ENCODE data around the gene BTRC. TPM values are rescaled to one million over a fixed set of nuclear protein-coding genes. Genes with fewer than 3 reads are reported as not detected.
"Not testable (repeated sequence)": the region's sequence is repeated elsewhere in the genome, so short reads cannot be mapped to it uniquely, and the experiment has no call there.

BTRC gene
- total RNA-seq, 1 donor from 2014 or later = 31.0 TPM

DNA sequence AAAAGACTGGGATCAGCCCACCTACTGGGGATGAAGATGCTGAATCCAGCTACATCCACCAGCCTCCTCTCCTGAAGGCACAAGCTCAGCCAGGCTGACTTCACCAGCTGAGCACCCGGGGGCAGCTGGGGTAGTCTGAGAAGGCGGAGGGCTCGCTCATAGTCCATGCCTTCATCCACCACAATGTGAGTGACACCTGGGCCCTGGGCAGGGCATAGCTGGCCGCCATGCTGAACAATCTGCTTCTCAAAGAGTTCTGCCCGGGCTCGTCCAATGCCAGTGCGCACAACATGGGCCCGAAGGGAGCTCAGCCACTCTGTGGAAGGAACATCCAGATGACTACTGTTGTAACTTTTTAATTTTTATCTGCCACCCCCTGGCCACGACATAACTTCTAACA, 231.9 kb downstream of the BTRC start:
- DNase-seq (ENCODE audit: low spot score) = no peak

DNA sequence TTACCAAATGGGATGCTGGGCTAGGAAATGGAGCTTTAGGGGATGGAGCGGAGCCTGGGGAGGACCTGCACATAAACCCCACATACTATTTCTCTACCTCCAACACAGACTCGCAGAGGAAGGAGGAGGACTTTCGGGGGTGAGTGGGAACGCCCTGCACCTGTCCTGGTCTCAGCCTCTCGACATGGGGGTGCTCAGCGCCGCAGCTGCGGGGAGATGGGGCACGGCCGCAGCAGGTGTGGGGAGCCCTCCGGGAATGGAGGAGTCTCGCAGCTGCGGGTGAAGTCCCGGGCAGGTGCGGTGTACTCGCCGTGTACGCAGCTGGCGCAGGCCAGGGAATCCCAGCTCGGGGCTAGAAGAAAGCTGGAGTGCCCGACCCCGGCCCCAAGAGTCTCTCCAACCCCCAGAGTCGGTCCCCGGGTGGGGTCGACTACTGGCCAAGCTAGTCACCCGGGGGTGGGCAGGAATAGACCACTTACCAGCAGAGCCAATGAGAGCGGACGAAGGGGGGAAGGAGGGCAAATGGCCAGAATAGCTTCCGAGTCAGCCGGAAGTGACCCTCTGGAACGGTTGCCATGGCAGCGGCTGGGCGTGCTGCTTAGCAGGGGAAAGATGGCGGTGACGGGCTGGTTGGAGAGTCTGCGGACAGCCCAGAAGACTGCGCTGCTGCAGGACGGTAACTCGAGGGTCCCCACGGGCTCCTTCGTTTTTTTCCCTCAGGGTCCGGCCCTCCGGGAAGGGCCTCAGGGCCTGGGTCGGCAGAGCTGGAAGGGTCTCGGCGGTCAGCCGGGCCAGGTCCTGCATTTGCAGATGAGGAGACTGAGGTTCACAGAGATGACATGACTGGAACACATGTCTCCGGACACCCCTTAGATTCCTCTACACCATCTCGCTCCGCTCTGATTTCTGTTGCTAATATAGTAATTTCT, 234.0 kb downstream of the BTRC start, which contains the start of the genes DPCD and POLL:
DPCD (plus strand) TSS at position 597 of the 929 bp plus-strand sequence; CDS start at position 613, 16 bp downstream.
POLL (minus strand) TSS at position 533 of the 929 bp plus-strand sequence. CDS start 897 bp downstream, outside the sequence.
- peak; percentile 97 for DNase-seq (ENCODE audit: low spot score)

DNA sequence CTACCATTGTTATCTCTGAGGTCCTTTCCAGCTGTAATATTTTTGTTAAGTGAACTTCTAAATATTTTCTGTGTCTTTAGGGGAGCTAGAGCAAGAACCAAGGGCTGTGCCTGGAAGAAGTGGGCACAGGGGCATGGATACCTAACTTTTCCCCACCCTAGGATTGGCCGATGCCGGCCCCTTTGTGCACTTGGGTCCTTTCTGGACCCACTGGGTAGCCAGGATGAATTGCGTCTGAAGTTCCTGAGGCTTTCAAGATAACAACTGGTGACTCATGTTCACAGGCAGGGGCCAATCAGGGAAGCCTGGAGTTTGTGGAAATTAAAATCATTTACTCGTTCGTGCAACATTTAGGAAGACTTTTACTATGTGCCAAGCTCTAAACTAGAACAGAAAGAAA, 234.9 kb downstream of the BTRC start:
- no peak for DNase-seq (ENCODE audit: low spot score)

DNA sequence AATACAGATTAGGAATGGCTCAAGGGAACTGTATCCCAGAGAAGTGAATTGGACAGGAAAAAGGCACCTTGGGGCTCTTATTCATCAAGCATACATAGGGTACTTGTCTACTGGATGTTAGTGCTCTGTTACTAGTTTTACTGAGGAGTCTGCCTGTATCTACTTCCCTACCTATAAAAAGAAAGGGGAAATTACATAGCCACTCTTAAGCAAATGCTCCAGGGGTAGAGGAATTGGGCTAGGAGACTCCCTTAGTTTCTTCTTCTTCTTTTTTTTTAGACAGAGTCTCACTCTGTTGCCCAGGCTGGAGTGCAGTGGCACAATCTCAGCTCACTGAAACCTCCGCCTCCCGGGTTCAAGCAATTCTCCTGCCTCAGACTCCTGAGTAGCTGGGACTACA, 239.4 kb downstream of the BTRC start:
- not testable (repeated sequence) for DNase-seq (ENCODE audit: low spot score)

DNA sequence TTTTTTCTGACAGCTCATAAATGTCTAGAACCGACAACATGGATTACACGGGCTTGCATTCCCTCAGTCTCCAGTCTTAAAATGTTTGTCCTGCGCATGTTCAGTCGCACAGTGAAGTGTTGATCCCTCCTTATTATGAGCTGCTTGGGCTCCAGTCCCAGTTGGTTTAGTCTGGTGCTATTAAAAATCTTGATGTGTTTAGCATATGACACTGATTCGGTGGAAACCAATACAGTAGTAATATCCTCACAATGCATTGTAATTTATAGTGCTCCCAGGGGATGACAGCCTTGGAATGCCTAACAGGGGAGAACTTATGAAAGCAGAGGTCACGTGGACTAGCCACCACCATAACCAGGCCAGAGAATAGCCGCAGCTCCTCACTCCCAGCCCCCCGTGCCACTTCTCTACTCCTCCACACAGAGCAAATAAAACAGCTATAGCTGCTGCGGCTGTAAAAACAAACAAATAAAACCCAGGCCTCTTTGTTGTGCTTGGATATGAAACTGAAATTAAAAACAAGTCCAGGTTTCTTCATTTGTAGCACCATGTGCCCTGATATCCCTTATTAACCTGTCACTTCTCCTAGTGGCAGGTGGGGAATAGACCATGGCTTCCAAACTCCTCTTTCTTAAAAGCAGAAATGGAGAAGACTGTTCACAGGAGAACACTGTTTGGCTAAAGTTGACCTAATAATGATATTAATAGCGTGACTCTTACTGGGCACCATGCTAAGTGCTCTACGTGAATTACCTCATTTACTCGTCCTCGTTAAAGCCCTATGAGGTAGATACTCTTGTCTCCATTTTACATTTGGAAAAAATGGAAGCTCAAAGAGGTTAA, 241.8 kb downstream of the BTRC start:
- DNase-seq (ENCODE audit: low spot score) = no peak

DNA sequence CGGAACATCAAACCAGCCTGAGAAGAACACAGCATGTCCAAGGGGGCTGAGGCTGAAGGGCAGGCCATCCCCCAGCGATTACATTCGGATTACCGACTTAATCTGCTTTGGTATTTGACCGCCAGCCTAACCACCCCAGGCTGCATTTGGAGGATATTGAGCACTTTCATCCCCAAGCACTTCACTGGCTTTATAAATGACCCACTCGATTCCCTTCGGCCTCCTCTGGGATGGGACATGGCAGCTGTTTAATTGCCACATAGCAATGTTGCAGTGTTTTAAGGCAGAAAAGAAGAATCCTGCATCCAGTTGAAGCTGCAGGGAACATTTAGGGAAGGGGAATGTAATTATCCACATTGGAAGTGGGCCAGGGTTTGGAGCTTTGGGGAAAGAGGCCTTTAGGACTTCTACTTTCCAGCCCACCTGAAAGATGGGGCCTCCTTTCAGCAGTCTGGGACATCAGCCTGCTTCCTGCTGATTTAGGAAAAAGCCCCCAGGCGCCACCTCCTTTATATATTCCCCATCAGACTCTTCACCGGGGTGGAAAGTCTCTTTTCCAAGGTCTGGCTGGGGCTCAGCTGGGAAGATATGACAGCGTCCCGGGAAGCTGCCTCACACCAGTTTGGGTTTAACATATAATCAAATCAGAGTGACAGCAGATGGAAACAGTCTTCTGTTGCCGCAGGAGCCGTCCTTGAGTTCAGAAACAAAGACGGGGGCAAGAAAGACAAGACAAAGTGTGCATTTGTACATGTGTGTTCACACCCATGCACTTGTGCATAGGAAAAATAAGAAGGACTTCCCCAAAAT, 243.3 kb downstream of the BTRC start:
- no peak for DNase-seq (ENCODE audit: low spot score)

DNA sequence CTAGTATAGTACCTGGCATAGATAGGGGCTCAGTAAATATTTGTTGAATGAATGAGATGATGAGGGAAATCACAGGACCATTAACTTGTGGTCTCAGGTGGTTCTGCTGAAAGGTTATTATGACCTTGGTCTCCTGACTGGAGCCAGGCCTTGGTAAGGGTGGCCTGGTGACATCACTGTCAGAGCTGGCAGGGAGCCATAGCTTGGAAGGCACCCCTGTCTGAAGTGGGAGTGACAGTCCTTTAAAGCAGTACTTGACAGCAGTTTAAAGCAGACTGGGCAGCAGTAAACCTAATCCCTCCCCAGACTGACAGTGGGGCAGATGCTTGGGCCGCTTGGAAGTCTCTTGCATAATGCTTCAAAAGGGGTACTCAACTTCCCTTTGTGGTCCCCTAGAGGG, 247.6 kb downstream of the BTRC start:
- no peak for DNase-seq (ENCODE audit: low spot score)

DNA sequence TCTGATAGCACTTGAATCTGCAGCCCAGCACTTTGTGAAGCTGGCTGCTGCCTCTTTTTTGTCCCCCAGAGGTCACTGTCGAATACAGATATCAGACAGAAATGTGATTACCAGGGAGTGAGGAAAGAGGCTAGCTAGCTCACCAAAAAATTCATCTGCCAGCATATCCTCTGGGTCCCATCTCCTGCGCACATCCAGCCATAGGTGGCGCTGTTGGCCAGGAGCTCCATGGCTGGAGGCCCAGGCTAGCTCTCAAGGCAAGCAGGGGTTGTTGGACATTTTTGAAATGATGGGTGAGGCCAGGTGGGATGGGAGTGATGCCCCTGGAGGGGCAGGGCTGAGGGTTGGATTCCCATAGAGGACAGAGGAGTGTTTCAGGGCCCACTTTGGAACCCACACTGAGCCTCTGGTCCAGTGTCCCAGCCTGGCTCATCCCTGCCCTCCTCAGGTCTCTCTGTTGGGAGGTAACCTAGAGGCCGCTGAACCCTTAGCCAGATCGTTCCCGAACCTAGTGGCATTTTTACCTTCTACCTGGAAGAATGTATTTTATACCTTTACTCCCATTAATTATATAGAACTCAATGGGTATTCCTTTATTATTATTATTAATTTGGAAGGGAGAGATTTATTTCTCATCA, 248.9 kb downstream of the BTRC start:
- peak; percentile 47 for DNase-seq (ENCODE audit: low spot score)

Other genes with a start within 250 kb of the BTRC start
- not detected for gene TLX1, start 222.9 kb upstream of the BTRC start, total RNA-seq
- gene LBX1, start 124.7 kb upstream of the BTRC start, total RNA-seq = not detected
- 45.7 TPM for gene POLL, start 234.1 kb downstream of the BTRC start, total RNA-seq
- 26.8 TPM for gene DPCD, start 234.2 kb downstream of the BTRC start, total RNA-seq

Measured in mucosa of gallbladder (tissue), 1 donor.